HG02884 (cell line): Measurements from ENCODE around the gene RPS6KB2.
A peak's percentile ranks its signal among the peaks of the same experiment; 100 is the strongest.
"Not testable (repeated sequence)": the region's sequence is repeated elsewhere in the genome, so short reads cannot be mapped to it uniquely, and the experiment has no call there.

Experiments
- ATAC-seq: cut with Tn5 transposase; IDR thresholded peaks from one replicate; pipeline ENCODE4 v1.9.1; 2021; ENCODE audit warnings: mild to moderate bottlenecking, moderate library complexity; ENCODE audit not compliant: unreplicated experiment

The RPS6KB2 gene

GRCh38 chr11:67465189-67465510 lies 36.9 kb downstream of the RPS6KB2 start:
- no peak for ATAC-seq

GRCh38 chr11:67465530-67465929 lies 37.2 kb downstream of the RPS6KB2 start:
- ATAC-seq, result not testable (repeated sequence)

- no peak for ATAC-seq
Observed at GRCh38 chr11:67466367-67466766, 38.1 kb downstream of the RPS6KB2 start.

- no peak for ATAC-seq
Observed at GRCh38 chr11:67466962-67467771, 38.9 kb downstream of the RPS6KB2 start.

- ATAC-seq, result no peak
Observed at GRCh38 chr11:67468056-67468455, 39.8 kb downstream of the RPS6KB2 start.

- no peak for ATAC-seq
Observed at GRCh38 chr11:67468456-67468758, 40.1 kb downstream of the RPS6KB2 start.

GRCh38 chr11:67468759-67469507 lies 40.6 kb downstream of the RPS6KB2 start, which contains the start of gene TMEM134:
TSS of gene TMEM134 (minus strand) at chr11:67469251. CDS start at chr11:67469192, 59 bp downstream.
- ATAC-seq, result peak; percentile 71

GRCh38 chr11:67469508-67469811 lies 41.2 kb downstream of the RPS6KB2 start:
- no peak for ATAC-seq

- ATAC-seq, result no peak
Observed at GRCh38 chr11:67470337-67471002, 42.2 kb downstream of the RPS6KB2 start.

- ATAC-seq, result no peak
Observed at GRCh38 chr11:67472882-67473281, 44.6 kb downstream of the RPS6KB2 start.

- ATAC-seq, result not testable (repeated sequence)
Observed at GRCh38 chr11:67476692-67477091, 48.4 kb downstream of the RPS6KB2 start.

GRCh38 chr11:67477344-67478050 lies 49.2 kb downstream of the RPS6KB2 start:
- ATAC-seq, result not testable (repeated sequence)

GRCh38 chr11:67482275-67482826 lies 54.1 kb downstream of the RPS6KB2 start:
- ATAC-seq, result no peak

GRCh38 chr11:67482827-67483798 lies 54.8 kb downstream of the RPS6KB2 start, which contains the start of gene AIP:
TSS of gene AIP (plus strand) at chr11:67483026. CDS start at chr11:67483159, 133 bp downstream.
- peak; percentile 57 for ATAC-seq

GRCh38 chr11:67483831-67484665 lies 55.8 kb downstream of the RPS6KB2 start:
- no peak for ATAC-seq

- ATAC-seq, result no peak
Observed at GRCh38 chr11:67484847-67485311, 56.6 kb downstream of the RPS6KB2 start.
